Naive thymus-derived CD8-positive, alpha-beta T cell (primary cell): ENCODE data around the gene GRIN1. TPM values are rescaled to one million over a fixed set of nuclear protein-coding genes. Genes with fewer than 3 reads are reported as not detected.
"Not testable (repeated sequence)": the region's sequence is repeated elsewhere in the genome, so short reads cannot be mapped to it uniquely, and the experiment has no call there.

Source experiments
- ATAC-seq, 2 donors: fragments of 150-1000 bp; cut with Tn5 transposase in 1 of 2; sonication (Bioruptor Pico), chemical (Tn5 transposase) in 1 of 2; 1 replicate in 1 of 2; 2 replicates in 1 of 2; pipeline ENCODE4 v1.10.0; 2021; ENCODE audit warnings: mild to moderate bottlenecking in 2 of 2, moderate library complexity in 2 of 2
- POLR2A ChIA-PET: fragments of 350-600 bp; sonication (Branson Sonifier 250); formaldehyde crosslinking; loops from one replicate; lab custom pipeline; 2021; ENCODE audit warnings: antibody characterized with exemption; lab: Charles Lee
- DNase-seq, 10 donors: peaks; one replicate each; pipeline versions ENCODE4 v3.0.0 to v3.0.0-alpha.2; 2020 to 2022
- H3K27ac Mint-ChIP-seq, 10 donors: one replicate each; pipeline ENCODE4 v1.8.0; 2020 to 2022; ENCODE audit warnings: mild to moderate bottlenecking in 10 of 10, mixed read lengths in 10 of 10, moderate library complexity in 4 of 10, inconsistent platforms in 1 of 10
- H3K27me3 Mint-ChIP-seq, 5 donors: one replicate each; pipeline ENCODE4 v1.8.0; 2021 to 2022; ENCODE audit warnings: mixed read lengths in 5 of 5
- H3K36me3 Mint-ChIP-seq, 3 donors: one replicate each; pipeline ENCODE4 v1.8.0; 2020 to 2022; ENCODE audit warnings: mixed read lengths in 3 of 3, mild to moderate bottlenecking in 2 of 3, inconsistent platforms in 1 of 3
- H3K4me1 Mint-ChIP-seq, 4 donors: one replicate each; pipeline ENCODE4 v1.8.0; 2021 to 2022; ENCODE audit warnings: mixed read lengths in 4 of 4
- H3K4me3 Mint-ChIP-seq, 10 donors: one replicate each; pipeline ENCODE4 v1.8.0; 2020 to 2022; ENCODE audit warnings: mild to moderate bottlenecking in 10 of 10, mixed read lengths in 10 of 10, moderate library complexity in 6 of 10, inconsistent platforms in 1 of 10
- H3K9me3 Mint-ChIP-seq, 9 donors: one replicate each; pipeline ENCODE4 v1.8.0; 2020 to 2022; ENCODE audit warnings: mixed read lengths in 9 of 9, mild to moderate bottlenecking in 3 of 9, inconsistent platforms in 1 of 9, moderate library complexity in 1 of 9
- polyA plus RNA-seq, 3 donors: library from polyadenylated mRNA; unstranded; fragments of 300-500 nt; fragmentation: Illumina TruSeq; gene quantifications; one replicate each; pipeline ENCODE4 v1.2.3, GENCODE V29; 2021
- total RNA-seq, 8 experiments: library from RNA in 2 of 8; stranded (reverse) in 2 of 8; gene quantifications; one replicate each; pipeline ENCODE4 v1.2.3 and lab custom pipeline; 2021 to 2026

The GRIN1 gene
- total and polyA plus RNA-seq, 5 experiments from 2014 or later = not detected

DNA sequence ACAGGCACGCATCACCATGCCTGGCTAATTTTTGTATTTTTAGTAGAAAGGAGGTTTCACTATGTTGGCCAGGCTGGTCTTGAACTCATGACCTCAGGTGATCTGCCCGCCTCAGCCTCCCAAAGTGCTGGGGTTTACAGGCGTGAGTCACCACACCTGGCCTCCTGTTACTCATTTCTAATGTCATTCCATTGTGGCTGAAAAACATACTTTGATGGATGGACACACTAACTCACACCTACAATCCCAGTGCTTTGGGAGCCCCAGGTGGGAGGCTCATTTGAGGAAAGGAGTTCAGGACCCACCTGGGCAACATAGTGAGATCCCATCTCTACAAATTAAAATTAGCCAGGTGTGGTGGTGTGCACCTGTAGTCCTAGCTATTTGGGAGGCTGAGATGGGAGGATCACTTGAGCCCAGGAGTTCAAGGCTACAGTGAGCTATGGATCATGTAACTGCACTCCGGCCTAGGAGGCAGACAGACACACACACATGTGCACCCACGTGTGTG lies 14.9 kb upstream of the GRIN1 start:
- not testable (repeated sequence) for H3K27ac Mint-ChIP-seq, H3K4me3 Mint-ChIP-seq, H3K9me3 Mint-ChIP-seq, H3K36me3 Mint-ChIP-seq, H3K27me3 Mint-ChIP-seq, DNase-seq, ATAC-seq
- H3K4me1 Mint-ChIP-seq = peaks cover 21 to 50% (median 27%) of the 10 kb centered on the region in 4 donors
- POLR2A ChIA-PET = interaction anchor here (1.0 to 1.1 kb wide), 2 partner anchors 10 to 28 kb away, joined by 3 read pairs; no protein-coding TSS in a partner anchor

GRCh38 chr9:137126786-137127185 lies 12.2 kb upstream of the GRIN1 start:
- peak overlapping the region; percentile 80 to 95 (median 91) for H3K4me3 Mint-ChIP-seq
- H3K27ac Mint-ChIP-seq = peak overlapping the region; percentile 71 to 98 (median 92)
- peaks cover 0 to 3% (median 0%) of the 10 kb centered on the region in 9 donors for H3K9me3 Mint-ChIP-seq
- no peaks in the 10 kb centered on the region for H3K36me3 Mint-ChIP-seq
- ATAC-seq = no peak
- H3K4me1 Mint-ChIP-seq = peaks cover 21 to 42% (median 32%) of the 10 kb centered on the region in 4 donors
- no peak for DNase-seq
- POLR2A ChIA-PET = interaction anchor here (0.7 to 1.6 kb wide), 6 partner anchors 13 to 229 kb away, joined by 3 to 7 read pairs (median 4); partner anchors contain the start of gene SSNA1
- no peaks in the 10 kb centered on the region for H3K27me3 Mint-ChIP-seq

GRCh38 chr9:137127301-137128157 lies 11.4 kb upstream of the GRIN1 start:
- peak in 5 of 10 donors; percentile 27 to 45 (median 40) for DNase-seq
- peak overlapping the region; percentile 80 to 95 (median 91) for H3K4me3 Mint-ChIP-seq
- peak overlapping the region; percentile 83 to 98 (median 94) for H3K27ac Mint-ChIP-seq
- H3K36me3 Mint-ChIP-seq = no peaks in the 10 kb centered on the region
- POLR2A ChIA-PET = interaction anchor here (0.7 to 3.1 kb wide), 16 partner anchors 12 to 267 kb away, joined by 3 to 34 read pairs (median 4); partner anchors contain the start of genes CYSRT1, MAN1B1, RNF208 and RNF224
- ATAC-seq = no peak
- H3K9me3 Mint-ChIP-seq = peaks cover 0 to 3% (median 0%) of the 10 kb centered on the region in 9 donors
- peaks cover 0 to 2% (median 0%) of the 10 kb centered on the region in 5 donors for H3K27me3 Mint-ChIP-seq
- H3K4me1 Mint-ChIP-seq = peaks cover 17 to 34% (median 30%) of the 10 kb centered on the region in 4 donors

- POLR2A ChIA-PET = interaction anchor here (0.7 to 3.1 kb wide), 13 partner anchors 10 to 268 kb away, joined by 3 to 34 read pairs (median 4); partner anchors contain the start of genes CYSRT1, DPP7, GRIN1 and MAN1B1
- peak overlapping the region; percentile 71 to 98 (median 94) for H3K27ac Mint-ChIP-seq
- peaks cover 0 to 7% (median 2%) of the 10 kb centered on the region in 5 donors for H3K27me3 Mint-ChIP-seq
- no peak for ATAC-seq
- H3K36me3 Mint-ChIP-seq = no peaks in the 10 kb centered on the region
- H3K9me3 Mint-ChIP-seq = peaks cover 0 to 3% (median 0%) of the 10 kb centered on the region in 9 donors
- peak overlapping the region; percentile 80 to 95 (median 91) for H3K4me3 Mint-ChIP-seq
- peaks cover 17 to 31% (median 30%) of the 10 kb centered on the region in 4 donors for H3K4me1 Mint-ChIP-seq
- DNase-seq = peak in 1 of 10 donors; percentile 15
Observed at GRCh38 chr9:137128158-137128861, 10.6 kb upstream of the GRIN1 start.

DNA sequence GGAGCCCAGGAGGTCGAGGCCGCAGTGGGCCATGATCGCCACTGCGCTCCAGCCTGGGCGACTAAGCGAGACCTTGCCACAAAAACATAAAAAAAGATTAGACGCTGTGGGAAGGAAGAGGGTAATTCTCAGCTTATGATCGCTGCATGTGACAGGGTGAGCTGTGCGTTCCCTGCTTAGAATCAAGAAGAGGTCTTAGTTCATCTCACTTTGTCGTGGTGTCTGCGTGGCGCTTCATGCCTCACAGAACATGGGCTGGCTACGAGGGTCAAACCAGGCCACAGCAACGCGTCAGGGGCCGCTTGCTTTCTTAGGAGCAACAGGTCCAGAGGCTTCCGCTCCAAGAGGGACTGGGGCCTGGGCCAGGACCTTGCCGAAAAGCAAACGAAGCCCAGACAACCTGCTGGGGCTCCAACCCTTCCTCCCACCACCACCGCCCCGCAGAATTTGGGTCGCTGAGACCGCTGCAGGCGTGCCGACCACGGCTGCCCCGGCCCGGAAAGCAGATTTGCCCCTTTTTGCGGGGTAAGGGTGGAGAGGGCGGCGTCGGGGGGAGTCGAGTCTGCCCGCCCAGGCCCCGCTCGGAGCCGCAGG lies 10.0 kb upstream of the GRIN1 start:
- no peaks in the 10 kb centered on the region for H3K36me3 Mint-ChIP-seq
- H3K27ac Mint-ChIP-seq = peak overlapping the region; percentile 71 to 98 (median 94)
- peaks cover 17 to 30% (median 28%) of the 10 kb centered on the region in 4 donors for H3K4me1 Mint-ChIP-seq
- POLR2A ChIA-PET = interaction anchor here (0.8 to 3.3 kb wide), 21 partner anchors 10 to 401 kb away, joined by 3 to 34 read pairs (median 6); partner anchors contain the start of genes ANAPC2, CYSRT1, DPP7 and GRIN1
- peak overlapping the region; percentile 80 to 95 (median 91) for H3K4me3 Mint-ChIP-seq
- H3K9me3 Mint-ChIP-seq = peaks cover 0 to 3% (median 0%) of the 10 kb centered on the region in 9 donors
- peaks cover 0 to 7% (median 2%) of the 10 kb centered on the region in 5 donors for H3K27me3 Mint-ChIP-seq
- ATAC-seq = peak; percentile 7 to 13
- DNase-seq = peak in 2 of 10 donors; percentile 16 to 30

DNA sequence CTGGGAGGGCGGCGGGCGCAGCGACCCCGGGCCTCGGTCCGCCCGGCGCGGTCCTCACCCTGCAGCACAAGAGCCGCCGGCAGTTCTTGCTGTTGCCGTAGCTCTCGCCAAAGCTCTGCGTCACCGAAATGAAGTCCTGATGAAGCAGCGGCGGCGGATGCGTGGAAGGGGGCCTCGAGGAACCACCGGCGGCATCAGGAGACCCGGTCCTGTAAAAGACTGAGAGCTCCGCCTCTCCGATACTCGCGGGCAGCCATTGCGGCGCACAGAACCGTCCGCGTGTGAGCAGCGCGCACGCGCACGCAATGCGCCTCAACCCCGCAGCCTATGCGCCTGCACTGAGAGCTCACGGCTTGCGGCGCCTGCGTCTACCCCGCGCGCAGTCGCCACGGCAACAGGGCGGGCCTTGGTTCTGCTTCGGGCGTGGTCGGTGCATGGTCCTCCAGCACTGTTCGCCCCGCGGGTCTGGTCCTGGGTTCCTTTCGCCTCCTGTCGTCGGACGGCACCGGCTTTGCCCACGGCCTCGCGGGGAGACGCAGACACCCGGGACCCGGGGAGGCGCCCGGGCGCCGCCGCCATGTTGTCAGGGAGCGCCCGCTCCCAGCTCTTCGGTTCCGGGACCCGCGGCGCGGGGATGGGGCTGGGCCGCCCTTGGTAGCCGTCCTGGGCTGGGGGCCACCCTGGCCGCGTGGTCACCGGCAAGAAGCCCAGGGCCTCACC lies 9.3 kb upstream of the GRIN1 start:
- peaks cover 0 to 3% (median 0%) of the 10 kb centered on the region in 9 donors for H3K9me3 Mint-ChIP-seq
- H3K36me3 Mint-ChIP-seq = no peaks in the 10 kb centered on the region
- POLR2A ChIA-PET = interaction anchor here (0.6 to 3.3 kb wide), 26 partner anchors 9 to 1023 kb away, joined by 3 to 34 read pairs (median 5); partner anchors contain the start of genes ANAPC2, CYSRT1, DPP7 and EDF1
- peak overlapping the region; percentile 71 to 94 (median 84) for H3K27ac Mint-ChIP-seq
- H3K4me1 Mint-ChIP-seq = peaks cover 17 to 30% (median 28%) of the 10 kb centered on the region in 4 donors
- peaks cover 0 to 10% (median 2%) of the 10 kb centered on the region in 5 donors for H3K27me3 Mint-ChIP-seq
- peak overlapping the region; percentile 78 to 95 (median 88) for H3K4me3 Mint-ChIP-seq
- DNase-seq = peak; percentile 82 to 93 (median 88)
- ATAC-seq = peak; percentile 92 to 95

DNA sequence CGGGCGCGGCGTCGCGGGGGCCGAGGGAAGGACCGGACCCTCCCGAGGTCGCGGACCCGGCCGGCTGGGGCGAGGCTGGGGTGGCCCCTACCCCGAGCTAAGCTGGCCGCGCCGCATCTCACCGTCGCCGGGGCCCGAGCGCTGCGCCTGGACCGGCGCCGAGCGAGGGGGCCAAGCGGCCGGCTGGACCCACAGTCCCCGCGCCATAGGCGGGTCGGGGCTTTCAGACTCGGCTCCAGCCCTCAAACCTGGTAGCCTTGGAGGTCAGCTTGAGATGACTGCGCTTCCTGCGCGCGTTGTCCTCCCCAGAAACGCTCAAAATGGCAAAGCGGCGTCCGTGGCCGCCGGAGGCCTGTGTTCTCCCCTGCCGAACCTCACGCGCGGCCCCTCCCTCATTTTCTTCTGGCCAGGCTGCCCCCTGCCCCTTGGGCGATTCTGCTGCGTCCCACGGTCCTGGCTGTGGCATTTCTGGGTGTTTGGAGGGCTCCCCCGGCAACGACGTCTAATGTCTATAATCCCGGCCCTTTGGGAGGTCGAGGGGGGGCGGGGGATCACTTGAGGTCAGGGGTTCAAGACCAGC lies 8.7 kb upstream of the GRIN1 start:
- peak overlapping the region in 5 of 10 donors; percentile 52 to 87 (median 62) for H3K27ac Mint-ChIP-seq
- H3K4me3 Mint-ChIP-seq = peak overlapping the region; percentile 68 to 92 (median 80)
- POLR2A ChIA-PET = interaction anchor here (0.6 to 3.3 kb wide), 24 partner anchors 8 to 1023 kb away, joined by 3 to 34 read pairs (median 5); partner anchors contain the start of genes ANAPC2, CYSRT1, DPP7 and EDF1
- DNase-seq = no peak
- ATAC-seq = peak in 1 of 2 donors; percentile 0
- H3K27me3 Mint-ChIP-seq = peaks cover 0 to 16% (median 4%) of the 10 kb centered on the region in 5 donors
- H3K4me1 Mint-ChIP-seq = peaks cover 17 to 30% (median 28%) of the 10 kb centered on the region in 4 donors
- no peaks in the 10 kb centered on the region for H3K36me3 Mint-ChIP-seq
- peaks cover 0 to 3% (median 0%) of the 10 kb centered on the region in 9 donors for H3K9me3 Mint-ChIP-seq

DNA sequence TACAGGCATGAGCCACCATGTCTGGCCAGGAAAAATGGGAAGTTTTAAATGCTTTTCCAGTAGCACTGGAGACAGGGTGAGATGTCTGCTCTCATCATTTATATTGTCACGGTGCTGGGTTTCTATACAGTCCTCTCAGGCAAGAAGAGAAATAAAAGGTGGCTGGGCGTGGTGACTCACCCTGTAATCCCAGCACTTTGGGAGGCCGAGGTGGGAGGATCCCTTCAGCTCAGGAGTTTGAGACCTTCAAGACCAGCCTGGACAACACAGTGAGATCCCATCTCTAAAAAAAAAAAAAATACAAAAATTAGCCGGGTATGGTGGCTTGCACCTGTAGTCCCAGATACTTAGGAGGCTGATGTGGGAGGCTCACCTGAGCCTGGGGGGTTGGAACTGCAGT lies 4.8 kb upstream of the GRIN1 start:
- H3K4me1 Mint-ChIP-seq = peaks cover 0 to 6% (median 4%) of the 10 kb centered on the region in 4 donors
- POLR2A ChIA-PET = no interaction called here
- DNase-seq (no peak), ATAC-seq (no peak)
- peaks cover 0 to 3% (median 0%) of the 10 kb centered on the region in 9 donors for H3K9me3 Mint-ChIP-seq
- H3K27me3 Mint-ChIP-seq = peaks cover 11 to 49% (median 28%) of the 10 kb centered on the region in 5 donors
- no peak overlapping the region for H3K4me3 Mint-ChIP-seq
- no peak overlapping the region for H3K27ac Mint-ChIP-seq
- peaks cover 0 to 2% (median 0%) of the 10 kb centered on the region in 3 donors for H3K36me3 Mint-ChIP-seq

DNA sequence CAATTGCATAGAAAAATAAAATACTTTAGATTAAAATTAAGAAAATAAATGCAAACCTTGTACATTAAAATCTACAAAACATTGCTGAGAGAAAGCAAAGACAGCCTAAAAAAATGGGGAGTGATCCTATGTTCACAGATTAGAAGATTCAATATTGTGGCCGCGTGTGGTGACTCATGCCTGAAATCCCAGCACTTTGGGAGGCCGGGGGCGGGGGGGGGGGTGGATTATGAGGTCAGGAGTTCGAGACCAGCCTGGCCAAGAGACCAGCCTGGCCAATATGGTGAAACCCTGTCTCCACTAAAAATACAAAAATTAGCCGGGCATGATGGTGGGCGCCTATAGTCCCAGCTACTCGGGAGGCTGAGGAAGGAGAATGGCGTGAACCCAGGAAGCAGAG lies 3.8 kb upstream of the GRIN1 start:
- H3K27me3 Mint-ChIP-seq = peaks cover 11 to 57% (median 28%) of the 10 kb centered on the region in 5 donors
- ATAC-seq, H3K27ac Mint-ChIP-seq, H3K4me1 Mint-ChIP-seq, H3K4me3 Mint-ChIP-seq, H3K9me3 Mint-ChIP-seq, H3K36me3 Mint-ChIP-seq, DNase-seq, POLR2A ChIA-PET: not testable (repeated sequence)

DNA sequence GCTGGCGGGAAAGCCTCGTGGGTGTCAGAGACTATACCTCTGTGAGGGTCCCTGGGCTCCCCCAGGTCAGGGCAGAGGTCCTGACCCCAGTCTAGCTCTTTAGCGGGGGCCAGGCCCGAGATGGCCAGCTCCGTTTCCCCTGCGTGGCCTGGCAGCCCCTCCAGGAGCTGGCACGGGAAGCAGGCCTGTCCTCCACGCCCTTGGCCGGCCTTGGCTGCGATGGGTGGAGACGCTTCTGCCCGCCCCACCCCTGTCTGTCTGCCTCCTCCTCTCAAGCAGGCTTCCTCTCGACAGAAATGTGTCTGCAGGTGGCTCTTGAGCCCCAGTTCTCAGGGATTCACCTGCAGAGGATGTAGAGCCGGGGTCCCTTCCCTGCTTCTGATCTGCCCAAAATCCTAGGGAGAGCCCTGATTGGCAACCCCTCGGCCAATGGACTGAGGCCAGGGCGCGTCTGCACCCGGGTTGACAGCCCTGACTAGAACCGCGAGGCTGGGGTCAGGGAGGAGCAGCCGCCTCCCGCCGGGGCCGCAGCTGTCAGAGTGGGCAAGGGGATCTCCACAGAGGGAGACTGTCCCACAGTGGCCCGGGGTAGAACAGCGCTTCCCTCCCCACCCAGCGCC lies 2.6 kb upstream of the GRIN1 start:
- Mint-ChIP-seq H3K36me3 (peaks cover 0 to 2% (median 2%) of the 10 kb centered on the region in 3 donors), H3K27me3 (peaks cover 15 to 68% (median 33%) of the 10 kb centered on the region in 5 donors), H3K4me1 (peaks cover 0 to 2% (median under 1%) of the 10 kb centered on the region in 4 donors), H3K4me3 (no peak overlapping the region), H3K27ac (no peak overlapping the region), H3K9me3 (no peaks in the 10 kb centered on the region)
- POLR2A ChIA-PET = no interaction called here
- no peak for DNase-seq
- ATAC-seq = no peak
